ENCODE measurements around the gene EFHD1.

Gene EFHD1

GRCh38 chr2:232633413-232634205 is at the start of gene EFHD1:
TSS of gene EFHD1 (plus strand) at chr2:232633604. CDS start at chr2:232633705, 101 bp downstream.
- Mint-ChIP-seq H3K27ac (peak within 1 kb of the TSS in 1 of 2 donors; percentile 34), H3K4me1 (peaks cover 10% of the 10 kb centered on the region), H3K4me3 (peak within 1 kb of the TSS; percentile 39 to 75), H3K27me3 (peaks cover 56% of the 10 kb centered on the region), H3K9me3 (no peaks in the 10 kb centered on the region)
- DNase-seq (peak; percentile 45 to 54), ATAC-seq (peak; percentile 85)

- no peak for ATAC-seq
- Mint-ChIP-seq H3K9me3 (no peaks in the 10 kb centered on the region), H3K27ac (no peak overlapping the region), H3K4me1 (peaks cover 9% of the 10 kb centered on the region), H3K4me3 (no peak overlapping the region), H3K27me3 (no peaks in the 10 kb centered on the region)
- DNase-seq, result no peak
Measured at GRCh38 chr2:232584238-232584637, 49.2 kb upstream of the EFHD1 start.

GRCh38 chr2:232586943-232587505 is 46.4 kb upstream of the EFHD1 start:
- H3K9me3 Mint-ChIP-seq, result no peaks in the 10 kb centered on the region
- H3K4me1 Mint-ChIP-seq, result no peaks in the 10 kb centered on the region
- ATAC-seq, result no peak
- no peaks in the 10 kb centered on the region for H3K27me3 Mint-ChIP-seq
- no peak overlapping the region for H3K4me3 Mint-ChIP-seq
- DNase-seq, result no peak
- H3K27ac Mint-ChIP-seq, result no peak overlapping the region

GRCh38 chr2:232587512-232587911 is 45.9 kb upstream of the EFHD1 start:
- H3K4me3 Mint-ChIP-seq, result no peak overlapping the region
- no peak overlapping the region for H3K27ac Mint-ChIP-seq
- H3K4me1 Mint-ChIP-seq, result no peaks in the 10 kb centered on the region
- H3K27me3 Mint-ChIP-seq, result no peaks in the 10 kb centered on the region
- H3K9me3 Mint-ChIP-seq, result no peaks in the 10 kb centered on the region
- no peak for ATAC-seq
- no peak for DNase-seq

GRCh38 chr2:232588031-232588430 is 45.4 kb upstream of the EFHD1 start:
- ATAC-seq (no peak), DNase-seq (no peak)
- Mint-ChIP-seq H3K9me3 (no peaks in the 10 kb centered on the region), H3K27me3 (no peaks in the 10 kb centered on the region), H3K27ac (no peak overlapping the region), H3K4me3 (no peak overlapping the region), H3K4me1 (peaks cover 4% of the 10 kb centered on the region)

GRCh38 chr2:232588680-232589585 is 44.5 kb upstream of the EFHD1 start:
- Mint-ChIP-seq H3K27ac (no peak overlapping the region), H3K27me3 (no peaks in the 10 kb centered on the region), H3K4me3 (no peak overlapping the region), H3K9me3 (no peaks in the 10 kb centered on the region), H3K4me1 (peaks cover 8% of the 10 kb centered on the region)
- DNase-seq, result no peak
- no peak for ATAC-seq

GRCh38 chr2:232592772-232593395 is 40.5 kb upstream of the EFHD1 start:
- Mint-ChIP-seq H3K4me3 (no peak overlapping the region), H3K27me3 (no peaks in the 10 kb centered on the region), H3K27ac (peak overlapping the region in 1 of 2 donors; percentile 79), H3K4me1 (peaks cover 8% of the 10 kb centered on the region), H3K9me3 (no peaks in the 10 kb centered on the region)
- DNase-seq, result no peak
- ATAC-seq, result peak; percentile 49

- Mint-ChIP-seq H3K27ac (no peak overlapping the region), H3K9me3 (no peaks in the 10 kb centered on the region), H3K4me3 (no peak overlapping the region), H3K27me3 (no peaks in the 10 kb centered on the region), H3K4me1 (peaks cover 8% of the 10 kb centered on the region)
- DNase-seq (no peak), ATAC-seq (no peak)
Measured at GRCh38 chr2:232593982-232594381, 39.4 kb upstream of the EFHD1 start.

GRCh38 chr2:232597362-232598079 is 35.9 kb upstream of the EFHD1 start:
- no peaks in the 10 kb centered on the region for H3K27me3 Mint-ChIP-seq
- peaks cover 8% of the 10 kb centered on the region for H3K4me1 Mint-ChIP-seq
- no peak overlapping the region for H3K27ac Mint-ChIP-seq
- no peaks in the 10 kb centered on the region for H3K9me3 Mint-ChIP-seq
- ATAC-seq (no peak), DNase-seq (no peak)
- no peak overlapping the region for H3K4me3 Mint-ChIP-seq

- DNase-seq (no peak), ATAC-seq (no peak)
- Mint-ChIP-seq H3K27me3 (no peaks in the 10 kb centered on the region), H3K4me3 (no peak overlapping the region), H3K27ac (no peak overlapping the region), H3K9me3 (no peaks in the 10 kb centered on the region), H3K4me1 (peaks cover 1% of the 10 kb centered on the region)
Measured at GRCh38 chr2:232598293-232598692, 35.1 kb upstream of the EFHD1 start.

- H3K9me3 Mint-ChIP-seq, result no peaks in the 10 kb centered on the region
- ATAC-seq (no peak), DNase-seq (no peak)
- H3K4me3 Mint-ChIP-seq, result no peak overlapping the region
- no peaks in the 10 kb centered on the region for H3K27me3 Mint-ChIP-seq
- H3K4me1 Mint-ChIP-seq, result no peaks in the 10 kb centered on the region
- no peak overlapping the region for H3K27ac Mint-ChIP-seq
Measured at GRCh38 chr2:232600053-232600773, 33.2 kb upstream of the EFHD1 start.

- Mint-ChIP-seq H3K4me3 (no peak overlapping the region), H3K4me1 (peaks cover 4% of the 10 kb centered on the region), H3K27ac (no peak overlapping the region), H3K9me3 (no peaks in the 10 kb centered on the region), H3K27me3 (no peaks in the 10 kb centered on the region)
- DNase-seq, result no peak
- ATAC-seq, result no peak
Measured at GRCh38 chr2:232603283-232603682, 30.1 kb upstream of the EFHD1 start.

- Mint-ChIP-seq H3K27ac (peak overlapping the region in 1 of 2 donors; percentile 13), H3K27me3 (no peaks in the 10 kb centered on the region), H3K4me1 (peaks cover 4% of the 10 kb centered on the region), H3K9me3 (no peaks in the 10 kb centered on the region), H3K4me3 (no peak overlapping the region)
- ATAC-seq (no peak), DNase-seq (no peak)
Measured at GRCh38 chr2:232604535-232604934, 28.9 kb upstream of the EFHD1 start.

- ATAC-seq, result no peak
- DNase-seq, result no peak
- Mint-ChIP-seq H3K27me3 (no peaks in the 10 kb centered on the region), H3K27ac (no peak overlapping the region), H3K4me1 (peaks cover 4% of the 10 kb centered on the region), H3K4me3 (no peak overlapping the region), H3K9me3 (no peaks in the 10 kb centered on the region)
Measured at GRCh38 chr2:232607011-232607410, 26.4 kb upstream of the EFHD1 start.
